IMR-90 (cell line): ENCODE measurements around the gene ACTR2. TPM values are rescaled to one million over a fixed set of nuclear protein-coding genes. Genes with fewer than 3 reads are reported as not detected.

Experiments
- ATAC-seq: fragments of 200-7000 bp; cut with Tn5 transposase; 2 replicates; pipeline ENCODE4 v1.9.1; 2020; ENCODE audit warnings: low read depth, mild to moderate bottlenecking, moderate library complexity
- BruUV-seq: library from RNA; stranded (reverse); fragments of 400-500 nt; replicated peaks from 2 replicates; lab custom pipeline; 2021; lab: Mats Ljungman, UMichigan
- CTCF ChIA-PET: fragments of 300-600 bp; formaldehyde crosslinking; extraction: SDS; loops from one replicate; lab custom pipeline; 2021; ENCODE audit warnings: antibody characterized with exemption; lab: Yijun Ruan, JAX
- POLR2A ChIA-PET: fragments of 300-600 bp; sonication (Branson Sonifier 250); formaldehyde crosslinking; loops from one replicate; lab custom pipeline; 2022; ENCODE audit warnings: antibody characterized with exemption; ENCODE audit not compliant: unreplicated experiment; lab: Charles Lee
- DNase-seq: peaks from one replicate; pipeline ENCODE4 v3.0.0; 2013
- H2AFZ ChIP-seq: replicated peaks from 2 replicates; pipeline ENCODE3; 2013; ENCODE audit warnings: low read length, mild to moderate bottlenecking; ENCODE audit not compliant: poor library complexity
- H2AK5ac ChIP-seq: 2 replicates; pipeline ENCODE4 v1.6.1; 2013; ENCODE audit warnings: low read depth, low read length, inconsistent platforms
- H2AK9ac ChIP-seq: replicated peaks from 2 replicates; pipeline ENCODE3; 2013; ENCODE audit warnings: mild to moderate bottlenecking, low read depth, low read length, moderate library complexity; ENCODE audit not compliant: poor library complexity
- H2BK120ac ChIP-seq: 2 replicates; pipeline ENCODE4 v1.6.1; 2013; ENCODE audit warnings: low read depth, low read length, inconsistent platforms
- H2BK15ac ChIP-seq: 3 replicates; pipeline ENCODE4 v1.6.1; 2013; ENCODE audit warnings: low read depth, low read length, inconsistent platforms
- H2BK20ac ChIP-seq: 2 replicates; pipeline ENCODE4 v1.6.1; 2013; ENCODE audit warnings: low read depth, mild to moderate bottlenecking, inconsistent platforms, low read length, moderate library complexity
- H2BK5ac ChIP-seq: 2 replicates; pipeline ENCODE4 v1.6.1; 2013; ENCODE audit warnings: mild to moderate bottlenecking, low read depth, low read length, inconsistent platforms; ENCODE audit not compliant: poor library complexity, severe bottlenecking
- H3K14ac ChIP-seq: replicated peaks from 2 replicates; pipeline ENCODE4 v1.6.1; 2013; ENCODE audit warnings: low read depth, low read length, inconsistent platforms
- H3K18ac ChIP-seq: 2 replicates; pipeline ENCODE4 v1.6.1; 2013; ENCODE audit warnings: low read depth, low read length, control low read depth
- H3K23ac ChIP-seq: 2 replicates; pipeline ENCODE4 v1.6.1; 2013; ENCODE audit warnings: low read depth, low read length, inconsistent platforms
- H3K27ac ChIP-seq: 2 replicates; pipeline ENCODE4 v1.5.1; 2013; ENCODE audit warnings: mild to moderate bottlenecking, control low read depth, low read length; ENCODE audit not compliant: insufficient read depth
- H3K27me3 ChIP-seq: 2 replicates; pipeline ENCODE4 v1.6.1; 2013; ENCODE audit warnings: low read length; ENCODE audit not compliant: control insufficient read depth, insufficient read depth
- H3K36me3 ChIP-seq: 2 replicates; pipeline ENCODE4 v1.6.1; 2013; ENCODE audit warnings: low read length, mixed read lengths; ENCODE audit not compliant: control insufficient read depth, insufficient read depth
- H3K4ac ChIP-seq: 2 replicates; pipeline ENCODE4 v1.6.1; 2013; ENCODE audit warnings: low read depth, low read length, inconsistent platforms
- H3K4me1 ChIP-seq: 2 replicates; pipeline ENCODE4 v1.6.1; 2013; ENCODE audit warnings: low read length, mixed read lengths; ENCODE audit not compliant: control insufficient read depth, insufficient read depth
- H3K4me2 ChIP-seq: 2 replicates; pipeline ENCODE4 v1.6.1; 2013; ENCODE audit warnings: low read depth, mild to moderate bottlenecking, control low read depth, low read length, moderate library complexity
- H3K4me3 ChIP-seq: 2 replicates; pipeline ENCODE4 v1.5.1; 2013; ENCODE audit warnings: low read depth, mild to moderate bottlenecking, control low read depth, low read length, moderate library complexity; ENCODE audit not compliant: insufficient read depth
- H3K56ac ChIP-seq: 2 replicates; pipeline ENCODE4 v1.6.1; 2013; ENCODE audit warnings: low read length, inconsistent platforms; ENCODE audit not compliant: insufficient read depth; ENCODE audit errors: extremely low read depth
- H3K79me1 ChIP-seq, 2 experiments: 2 replicates each; pipeline ENCODE4 v1.6.1; 2013; ENCODE audit warnings: low read length in 2 of 2, inconsistent platforms in 1 of 2, low read depth in 1 of 2
- H3K9ac ChIP-seq: 2 replicates; pipeline ENCODE4 v1.6.1; 2013; ENCODE audit warnings: low read depth, low read length, control low read depth
- H3K9me1 ChIP-seq: 2 replicates; pipeline ENCODE4 v1.6.1; 2013; ENCODE audit warnings: low read length, inconsistent platforms; ENCODE audit not compliant: insufficient read depth
- H3K9me3 ChIP-seq: 2 replicates; pipeline ENCODE4 v1.6.1; 2013; ENCODE audit warnings: low read length; ENCODE audit not compliant: control insufficient read depth, insufficient read depth
- H4K20me1 ChIP-seq: 2 replicates; pipeline ENCODE4 v1.6.1; 2013; ENCODE audit warnings: low read length, inconsistent platforms; ENCODE audit not compliant: insufficient read depth
- H4K5ac ChIP-seq: 2 replicates; pipeline ENCODE4 v1.6.1; 2013; ENCODE audit warnings: mild to moderate bottlenecking, low read depth, low read length, control low read depth
- H4K8ac ChIP-seq, 2 experiments: 2 replicates each; pipeline ENCODE4 v1.6.1; 2013; ENCODE audit warnings: low read depth in 2 of 2, low read length in 2 of 2, control low read depth in 1 of 2, inconsistent platforms in 1 of 2
- H4K91ac ChIP-seq: 2 replicates; pipeline ENCODE4 v1.6.1; 2013; ENCODE audit warnings: low read depth, low read length, inconsistent platforms; ENCODE audit not compliant: insufficient read depth
- BHLHE40 ChIP-seq: fragments of 150-350 bp; IDR thresholded peaks from 2 replicates; pipeline ENCODE4 v1.6.1; 2016; ENCODE audit warnings: mild to moderate bottlenecking, low read depth, low read length
- CHD1 ChIP-seq: IDR thresholded peaks from 2 replicates; pipeline ENCODE4 v1.6.1; 2012; ENCODE audit warnings: low read depth, low read length, improper control_type of control experiment
- ELK1 ChIP-seq: fragments of 150-350 bp; IDR thresholded peaks from 2 replicates; pipeline ENCODE4 v1.6.1; 2016; ENCODE audit warnings: low read depth, mild to moderate bottlenecking, low read length, moderate library complexity, borderline replicate concordance
- FOS ChIP-seq: fragments of 150-350 bp; IDR thresholded peaks from 2 replicates; pipeline ENCODE4 v1.6.1; 2016; ENCODE audit warnings: low read depth, low read length
- MAFK ChIP-seq: IDR thresholded peaks from 2 replicates; pipeline ENCODE4 v1.6.1; 2012; ENCODE audit warnings: low read depth, low read length, improper control_type of control experiment
- MXI1 ChIP-seq: IDR thresholded peaks from 2 replicates; pipeline ENCODE4 v1.6.1; 2012; ENCODE audit warnings: low read depth, mild to moderate bottlenecking, low read length, moderate library complexity, borderline replicate concordance
- NFE2L2 ChIP-seq: fragments of 150-350 bp; IDR thresholded peaks from 2 replicates; pipeline ENCODE4 v1.6.1; 2016; ENCODE audit warnings: low read depth, mild to moderate bottlenecking, low read length
- POLR2A ChIP-seq: IDR thresholded peaks from 2 replicates; pipeline ENCODE4 v1.6.1; 2012; ENCODE audit warnings: mild to moderate bottlenecking, low read depth, low read length
- RCOR1 ChIP-seq: IDR thresholded peaks from 2 replicates; pipeline ENCODE4 v1.6.1; 2012; ENCODE audit warnings: mild to moderate bottlenecking, low read length, improper control_type of control experiment; ENCODE audit not compliant: insufficient replicate concordance
- RFX5 ChIP-seq: IDR thresholded peaks from 2 replicates; pipeline ENCODE4 v1.8.0; 2012; ENCODE audit warnings: low read depth, mild to moderate bottlenecking, low read length, moderate library complexity
- SMC3 ChIP-seq: fragments of 150-350 bp; IDR thresholded peaks from 2 replicates; pipeline ENCODE4 v1.6.1; 2016; ENCODE audit warnings: low read depth, mild to moderate bottlenecking, antibody characterized with exemption, low read length, moderate library complexity
- WGBS, 2 experiments: methylation state at CpG; one replicate each; pipeline versions ENCODE4 v1.1.5 to v1.1.7; 2013; ENCODE audit warnings: missing lambda C conversion rate in 2 of 2; ENCODE audit not compliant: insufficient read length in 1 of 2; ENCODE audit errors: extremely low coverage in 2 of 2; 5-methylcytosine and 5-hydroxymethylcytosine counted together
- dilution Hi-C: fragments of 300-500 bp; cut with HindIII; formaldehyde crosslinking; loops from one replicate; pipeline ENCODE4 v1.14.3; 2018; ENCODE audit warnings: low sequenced_read_pairs; ENCODE audit not compliant: unreplicated experiment
- in situ Hi-C: fragments of 300-500 bp; cut with MboI; formaldehyde crosslinking; loops from 3 replicates; pipeline ENCODE4 v1.14.3; 2019; ENCODE audit warnings: low sequenced_read_pairs, inconsistent platforms, mixed read lengths
- intact Hi-C: fragments of 100-400 bp; cut with micrococcal nuclease; formaldehyde crosslinking; loops from 2 replicates; pipeline ENCODE4 v1.10.0; 2022
- polyA plus RNA-seq, 3 experiments: library from polyadenylated mRNA; depleted of rRNA; stranded (reverse); fragments of >200 nt; gene quantifications; 2 replicates each; pipeline ENCODE4 v1.2.3, GENCODE V29; 2012; ENCODE audit warnings: low replicate concordance in 1 of 3
- total RNA-seq: library from RNA; depleted of rRNA; stranded (reverse); fragments of >200 nt; gene quantifications from 2 replicates; pipeline ENCODE4 v1.2.3, GENCODE V29; 2012

ACTR2 gene
- total and polyA plus RNA-seq, 2 of the 4 experiments (the other 2 are of a cell fraction), result 141 to 205 TPM

- Histone ChIP-seq H3K9me3 (no peaks in the 10 kb centered on the region), H2AFZ (no peak overlapping the region), H3K56ac (no peak overlapping the region), H3K4ac (no peak overlapping the region), H3K4me2 (no peak overlapping the region), H2AK5ac (no peak overlapping the region), H2BK120ac (no peak overlapping the region), H4K91ac (no peak overlapping the region), H3K23ac (no peak overlapping the region), H3K4me1 (peaks cover 9% of the 10 kb centered on the region), H3K4me3 (no peak overlapping the region), H2BK15ac (no peak overlapping the region), H3K9ac (no peak overlapping the region), H3K9me1 (peaks cover 16% of the 10 kb centered on the region), H4K5ac (no peak overlapping the region), H3K79me1 (peaks cover 14 to 38% of the 10 kb centered on the region in 2 experiments), H3K36me3 (peaks cover 36% of the 10 kb centered on the region), H4K20me1 (no peaks in the 10 kb centered on the region), H4K8ac (no peak overlapping the region), H2BK5ac (no peak overlapping the region), H3K18ac (no peak overlapping the region), H3K27me3 (no peaks in the 10 kb centered on the region), H2AK9ac (no peak overlapping the region), H3K27ac (no peak overlapping the region), H3K14ac (no peak overlapping the region), H2BK20ac (no peak overlapping the region)
- ATAC-seq, result no peak
- ChIA-PET CTCF (interaction anchor here (0.9 kb wide), 1 partner anchor 9 kb away, joined by 3 read pairs; no protein-coding TSS in a partner anchor), POLR2A (no interaction called here)
- in situ Hi-C loops (no loop called here), dilution Hi-C loops (no loop called here), intact Hi-C loops (no loop called here)
- no peak for TF ChIP-seq CHD1
- TF ChIP-seq NFE2L2, result no peak
- no peak for TF ChIP-seq SMC3
- no peak for TF ChIP-seq RFX5
- TF ChIP-seq BHLHE40, result no peak
- TF ChIP-seq MXI1, result no peak
- TF ChIP-seq MAFK, result no peak
- no peak for TF ChIP-seq FOS
- no peak for TF ChIP-seq ELK1
- TF ChIP-seq RCOR1, result no peak
- no peak for TF ChIP-seq POLR2A
- 100% methylated on average over 2 of the region's 7 CpGs; no CpG with 5 or more reads in 1 of the 2 experiments for WGBS, 2 experiments
- no peak for DNase-seq
- BruUV-seq, result no TSS peak
These were observed 84.0 kb downstream of the ACTR2 start for GRCh38 chr2:65311596-65311995.
